Activated T-cell treated with anti-CD3 and anti-CD28 coated beads, Interleukin-2, amount 50 U/mL, for 48 hours (primary cell): Measurements from ENCODE around the gene TBC1D9B.
A peak's percentile ranks its signal among the peaks of the same experiment; 100 is the strongest.

Source experiments
- DNase-seq, 2 experiments: peaks; one replicate each; pipeline ENCODE4 v3.0.0-alpha.2; 2020

Gene TBC1D9B

GRCh38 chr5:179907556-179908324 lies at the start of gene TBC1D9B:
Gene TBC1D9B (minus strand): TSS chr5:179907897. CDS start chr5:179907821, 76 bp downstream.
- peak; percentile 73 to 77 for DNase-seq

GRCh38 chr5:179955630-179956029 lies 47.9 kb upstream of the TBC1D9B start:
- no peak for DNase-seq

- no peak for DNase-seq
Observed at GRCh38 chr5:179955062-179955461, 47.4 kb upstream of the TBC1D9B start.

- no peak for DNase-seq
Observed at GRCh38 chr5:179954434-179954833, 46.7 kb upstream of the TBC1D9B start.

- DNase-seq, result no peak
Observed at GRCh38 chr5:179953987-179954386, 46.3 kb upstream of the TBC1D9B start.

- no peak for DNase-seq
Observed at GRCh38 chr5:179936976-179937681, 29.4 kb upstream of the TBC1D9B start.

GRCh38 chr5:179930788-179931473 lies 23.2 kb upstream of the TBC1D9B start:
- DNase-seq, result no peak

GRCh38 chr5:179927824-179928223 lies 20.1 kb upstream of the TBC1D9B start:
- DNase-seq, result no peak

- DNase-seq, result no peak
Observed at GRCh38 chr5:179926657-179927056, 19.0 kb upstream of the TBC1D9B start.

- DNase-seq, result no peak
Observed at GRCh38 chr5:179923436-179923835, 15.7 kb upstream of the TBC1D9B start.

- DNase-seq, result no peak
Observed at GRCh38 chr5:179920175-179920574, 12.5 kb upstream of the TBC1D9B start.

GRCh38 chr5:179919487-179920060 lies 11.9 kb upstream of the TBC1D9B start:
- no peak for DNase-seq

GRCh38 chr5:179918742-179919486 lies 11.2 kb upstream of the TBC1D9B start:
- DNase-seq, result no peak

- DNase-seq, result no peak
Observed at GRCh38 chr5:179916523-179916922, 8.8 kb upstream of the TBC1D9B start.

GRCh38 chr5:179915406-179915935 lies 7.8 kb upstream of the TBC1D9B start:
- DNase-seq, result no peak

- peak in 1 of 2 experiments; percentile 26 for DNase-seq
Observed at GRCh38 chr5:179914032-179914755, 6.5 kb upstream of the TBC1D9B start.

- no peak for DNase-seq
Observed at GRCh38 chr5:179913461-179913860, 5.8 kb upstream of the TBC1D9B start.

- DNase-seq, result no peak
Observed at GRCh38 chr5:179912951-179913350, 5.3 kb upstream of the TBC1D9B start.

GRCh38 chr5:179912386-179912785 lies 4.7 kb upstream of the TBC1D9B start:
- DNase-seq, result no peak

- no peak for DNase-seq
Observed at GRCh38 chr5:179909224-179909623, 1.5 kb upstream of the TBC1D9B start.

GRCh38 chr5:179908528-179908927 lies 831 bp upstream of the TBC1D9B start:
- peak in 1 of 2 experiments; percentile 35 for DNase-seq
